HG02678 (cell line): ENCODE results near the gene FOXRED2.
A peak's percentile ranks its signal among the peaks of the same experiment; 100 is the strongest.
"Not testable (repeated sequence)": the region's sequence is repeated elsewhere in the genome, so short reads cannot be mapped to it uniquely, and the experiment has no call there.

Experiments used
- ATAC-seq: cut with Tn5 transposase; IDR thresholded peaks from one replicate; pipeline ENCODE4 v1.9.1; 2021; ENCODE audit warnings: mild to moderate bottlenecking, moderate library complexity; ENCODE audit not compliant: unreplicated experiment

Gene FOXRED2

DNA sequence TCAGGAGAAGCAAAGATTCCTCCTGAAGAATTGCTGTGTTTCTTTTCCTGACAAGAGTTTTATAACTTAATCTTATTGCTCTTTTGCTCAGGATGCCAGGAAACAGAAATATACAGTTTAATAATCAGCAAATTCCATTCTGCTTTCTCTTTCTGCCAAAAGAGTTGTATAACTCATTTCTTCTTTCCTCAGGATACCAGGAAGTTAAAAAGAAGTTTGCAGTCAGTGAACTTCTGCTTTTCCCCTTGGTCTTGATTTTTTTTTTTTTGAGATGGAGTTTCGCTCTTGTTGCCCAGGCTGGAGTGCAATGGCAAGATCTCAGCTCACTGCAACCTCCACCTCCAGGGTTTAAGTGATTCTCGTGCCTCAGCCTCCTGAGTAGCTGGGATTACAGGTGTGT, 13.1 kb upstream of the FOXRED2 start:
- ATAC-seq = not testable (repeated sequence)

DNA sequence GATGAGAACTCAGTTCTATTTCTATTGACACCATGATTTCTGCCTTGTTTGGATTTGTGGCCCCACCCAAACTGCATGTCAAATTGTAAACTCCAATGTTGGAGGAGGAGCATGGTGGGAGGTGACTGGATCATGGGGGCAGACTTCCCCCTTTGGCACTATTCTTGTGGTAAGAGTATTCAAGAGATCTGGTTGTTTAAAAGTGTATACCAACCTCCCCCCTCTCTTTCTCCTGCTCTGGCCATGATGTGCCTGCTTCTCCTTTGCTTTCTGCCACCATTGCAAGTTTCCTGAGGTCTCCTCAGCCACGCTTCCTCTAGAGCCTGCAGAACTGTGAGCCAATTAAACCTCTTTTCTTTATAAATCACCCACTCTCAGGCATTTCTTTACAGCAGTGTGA, 7.9 kb upstream of the FOXRED2 start:
- ATAC-seq = no peak

DNA sequence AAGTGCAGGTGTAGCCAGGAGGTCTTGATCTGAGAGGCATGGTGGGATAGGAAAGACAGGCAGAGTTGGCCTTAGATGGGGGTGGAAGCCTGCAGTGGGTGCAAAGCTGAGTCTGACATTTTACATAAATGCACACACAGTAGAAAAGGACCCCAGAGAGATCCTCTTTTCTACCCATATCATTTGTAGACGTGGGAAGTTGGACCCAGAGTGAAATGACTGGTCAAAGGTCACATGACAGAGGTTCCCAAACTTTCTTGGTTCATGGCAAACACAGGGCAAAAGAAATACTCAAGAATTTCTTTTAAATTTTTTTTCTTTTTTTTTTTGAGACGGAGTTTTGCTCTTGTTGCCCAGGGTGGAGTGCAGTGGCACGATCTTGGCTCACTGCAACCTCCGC, 6.2 kb upstream of the FOXRED2 start:
- ATAC-seq = no peak

DNA sequence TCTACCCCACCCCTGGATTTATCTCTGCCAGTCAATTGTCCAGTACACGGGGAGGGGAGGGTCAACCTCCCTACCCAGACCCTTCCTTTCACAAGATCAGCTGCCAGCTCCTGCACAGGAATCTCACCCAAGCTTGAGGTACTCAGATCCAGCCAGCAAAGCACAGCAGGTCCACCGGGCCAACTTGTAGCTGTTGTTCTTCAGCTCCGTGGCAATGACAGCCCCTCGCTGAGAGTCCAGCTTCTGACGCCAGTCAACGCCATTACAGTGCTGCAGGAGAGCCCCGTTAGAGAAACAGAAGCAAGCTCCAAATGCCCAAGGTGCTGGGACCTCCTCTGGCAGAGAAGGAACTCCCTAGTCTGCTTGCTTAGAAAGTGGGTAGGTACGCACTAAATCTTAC, 5.5 kb upstream of the FOXRED2 start:
- no peak for ATAC-seq

DNA sequence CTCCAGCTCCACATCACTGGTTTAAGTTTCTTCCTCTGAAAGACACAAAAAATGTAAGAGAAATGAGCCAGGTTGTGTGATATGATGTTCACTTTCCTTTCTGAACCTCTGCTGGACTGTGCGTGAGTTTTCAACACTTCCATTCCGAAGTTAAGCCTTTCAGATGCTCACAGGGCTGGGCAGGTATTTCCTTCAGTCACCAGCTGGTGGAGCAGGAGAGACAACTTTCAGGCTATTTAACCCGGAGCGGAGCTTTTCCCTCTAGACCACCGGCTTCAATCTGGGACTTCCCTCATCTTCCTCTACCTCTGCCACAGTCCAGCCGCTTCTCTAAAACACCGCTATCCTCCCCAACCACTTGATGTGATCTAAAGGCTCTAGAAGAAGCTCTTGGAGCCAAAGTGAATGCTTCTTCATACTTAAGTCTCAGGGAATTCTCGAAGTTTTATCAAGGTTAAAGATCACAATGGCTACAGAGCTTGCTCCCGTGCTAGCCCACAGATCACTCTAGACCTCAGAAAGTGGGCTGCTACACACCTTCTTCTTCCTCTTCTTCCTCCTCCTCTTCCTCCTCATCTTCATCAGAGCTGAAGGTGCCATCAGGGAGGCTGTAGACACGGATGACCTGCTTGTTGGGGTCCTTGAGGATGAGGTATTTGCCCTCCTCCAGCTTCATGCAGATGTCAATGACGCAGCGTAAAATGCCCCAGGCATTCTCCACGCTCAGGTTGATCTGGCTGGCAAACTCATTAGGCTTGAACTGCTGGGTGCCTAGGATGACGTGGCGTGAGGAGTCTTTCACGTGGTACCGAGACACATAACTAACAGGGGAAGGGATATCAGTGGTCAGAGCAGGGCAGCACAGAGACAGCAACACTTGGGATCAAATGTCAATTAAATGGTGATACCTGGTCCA, 4.4 kb upstream of the FOXRED2 start:
- ATAC-seq = no peak

DNA sequence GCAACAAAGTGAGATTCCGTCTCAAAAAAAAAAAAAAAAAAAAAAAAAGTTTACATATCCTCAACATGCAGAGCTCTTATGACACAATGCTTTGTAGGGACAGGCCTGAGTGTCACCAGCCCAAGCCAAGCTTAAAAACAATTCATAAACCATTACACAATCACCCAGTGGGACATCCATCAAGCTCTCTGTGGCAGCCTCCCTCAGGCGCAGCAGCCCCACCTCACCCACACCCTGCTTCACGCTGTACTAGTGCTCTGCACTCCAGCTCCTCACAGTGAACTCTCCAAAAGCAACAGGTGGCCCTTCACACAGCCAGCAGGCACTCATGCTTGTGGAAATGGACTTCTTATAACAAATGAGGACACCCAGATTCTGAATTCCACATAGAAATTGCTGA, 3.5 kb upstream of the FOXRED2 start:
- ATAC-seq = no peak

DNA sequence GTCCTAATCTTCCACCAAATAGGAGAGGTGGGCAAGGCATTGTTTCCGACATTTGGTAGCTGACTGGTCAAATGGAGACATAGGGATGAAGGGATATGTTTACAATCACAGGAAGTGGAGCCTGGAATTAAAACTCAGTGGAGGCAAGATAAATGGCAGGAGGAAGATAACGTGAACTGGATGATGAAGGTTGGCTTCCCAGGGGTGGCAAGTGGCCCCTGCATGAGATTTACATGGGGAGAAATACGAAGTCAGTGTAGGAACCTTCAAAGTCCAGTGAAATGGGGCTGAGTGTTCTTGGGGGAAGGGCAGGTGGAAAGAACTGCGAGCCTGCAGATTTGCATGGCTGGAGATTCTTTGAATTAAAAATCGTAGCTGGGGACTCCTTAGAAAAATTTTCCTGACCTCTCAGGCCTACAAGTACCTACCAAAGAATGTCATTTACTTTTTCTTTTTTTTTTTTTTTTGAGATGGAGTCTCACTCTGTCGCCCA, 724 bp upstream of the FOXRED2 start:
- no peak for ATAC-seq

DNA sequence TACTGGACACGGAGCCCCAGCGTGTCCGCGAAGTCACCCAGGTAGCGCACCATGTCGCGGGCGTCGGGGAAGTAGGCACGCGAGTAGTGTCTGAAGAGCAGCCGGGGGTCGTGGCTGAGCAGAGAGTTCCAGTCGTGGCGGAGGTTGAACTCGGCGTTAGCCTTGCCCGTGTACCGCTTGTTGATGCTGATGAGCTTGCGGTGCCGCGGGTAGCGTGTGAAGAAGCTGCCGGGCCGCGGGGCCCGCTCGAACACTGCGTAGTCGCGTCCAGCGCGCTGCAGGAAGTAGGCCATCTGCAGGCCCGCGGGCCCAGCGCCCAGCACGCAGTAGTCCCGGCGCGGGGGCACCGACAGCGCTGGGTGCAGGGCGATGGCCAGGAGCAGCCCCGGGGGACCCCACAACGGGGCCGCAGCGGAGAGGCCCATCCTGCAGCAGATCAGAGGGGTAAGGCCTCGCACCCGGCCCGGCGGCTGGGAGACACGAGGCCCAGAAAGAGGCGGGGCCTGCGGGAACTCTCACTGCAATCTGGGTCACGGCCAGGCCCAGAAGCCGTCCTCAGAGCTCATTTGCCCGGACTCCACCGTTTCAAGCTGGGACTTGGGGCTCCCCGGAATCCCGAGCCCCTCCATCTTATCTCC, 723 bp downstream of the FOXRED2 start:
- ATAC-seq = no peak

DNA sequence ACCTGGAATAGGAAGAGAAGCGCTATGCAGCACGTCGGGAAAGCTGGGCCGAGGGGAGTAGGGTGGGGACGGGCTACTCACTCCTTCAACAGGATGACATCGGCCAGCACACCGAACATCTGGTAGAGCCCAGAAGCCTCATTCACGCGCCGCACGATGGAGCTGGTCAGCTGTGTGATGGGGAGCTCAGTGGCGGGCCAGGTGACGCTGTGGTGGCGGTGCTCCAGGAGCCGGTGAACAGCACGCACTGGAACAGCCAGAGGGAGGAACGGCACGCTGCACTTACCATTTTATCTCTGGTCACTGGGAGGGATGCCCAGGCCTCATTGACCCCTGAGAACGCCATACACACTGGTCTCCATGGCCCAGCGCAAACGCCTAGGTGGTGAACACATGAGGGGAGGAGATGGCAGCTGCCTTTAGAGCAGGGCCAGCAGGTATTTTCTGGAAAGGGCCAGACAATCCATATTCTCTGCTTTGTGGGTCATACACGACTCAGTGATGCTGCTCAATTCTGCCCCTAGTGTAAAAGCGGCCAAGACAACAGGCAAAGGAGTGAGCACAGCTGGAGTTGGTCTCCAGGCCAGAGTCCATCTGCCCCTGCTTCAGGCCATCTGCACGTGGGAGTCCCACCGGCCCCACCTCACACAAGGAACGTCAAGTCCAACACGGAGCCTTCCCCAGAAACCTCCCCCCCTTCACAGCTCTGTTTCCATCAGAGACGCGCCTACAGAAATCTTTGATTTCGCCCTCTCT, 8.8 kb downstream of the FOXRED2 start:
- ATAC-seq = no peak

DNA sequence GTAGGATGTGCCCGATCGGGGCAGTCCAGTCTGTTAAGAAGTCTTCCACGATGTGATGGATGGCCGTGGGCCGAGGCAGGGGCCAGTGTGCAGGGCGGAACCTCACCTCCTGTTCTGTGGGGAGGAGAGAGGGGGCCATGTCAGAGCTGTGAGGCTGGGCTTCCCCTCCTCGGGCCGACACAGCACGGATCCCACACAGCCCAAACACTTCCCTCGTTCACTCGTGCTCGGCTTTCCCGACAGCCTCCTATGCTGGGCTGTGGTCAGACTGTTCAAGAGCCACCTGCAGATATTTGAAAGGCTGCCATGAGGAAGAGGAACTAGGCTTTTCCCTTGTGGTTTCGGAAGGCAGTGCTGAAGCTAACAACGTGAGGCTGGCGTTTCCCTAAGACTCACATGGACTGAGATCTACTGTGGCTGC, 13.1 kb downstream of the FOXRED2 start:
- ATAC-seq = peak; percentile 55

DNA sequence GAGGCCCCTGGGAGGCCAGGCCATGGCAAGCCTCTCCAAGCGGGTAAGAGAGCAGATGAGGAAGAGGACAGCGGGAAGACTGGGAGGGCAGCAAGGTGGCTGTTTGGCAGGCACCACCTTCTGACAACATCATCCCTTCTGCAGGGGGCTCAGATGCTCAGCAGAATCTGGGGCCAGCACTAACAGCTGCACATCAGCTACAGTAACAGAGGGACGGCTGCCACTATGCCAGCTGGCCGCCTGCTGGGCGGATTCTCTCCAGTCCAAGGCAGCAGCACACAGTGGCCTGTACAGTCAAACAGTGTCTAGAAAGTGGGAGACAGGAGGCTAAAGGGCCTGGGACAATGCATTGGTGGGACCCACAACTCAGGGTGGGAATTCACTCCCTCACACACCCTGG, 14.7 kb downstream of the FOXRED2 start:
- ATAC-seq = no peak

DNA sequence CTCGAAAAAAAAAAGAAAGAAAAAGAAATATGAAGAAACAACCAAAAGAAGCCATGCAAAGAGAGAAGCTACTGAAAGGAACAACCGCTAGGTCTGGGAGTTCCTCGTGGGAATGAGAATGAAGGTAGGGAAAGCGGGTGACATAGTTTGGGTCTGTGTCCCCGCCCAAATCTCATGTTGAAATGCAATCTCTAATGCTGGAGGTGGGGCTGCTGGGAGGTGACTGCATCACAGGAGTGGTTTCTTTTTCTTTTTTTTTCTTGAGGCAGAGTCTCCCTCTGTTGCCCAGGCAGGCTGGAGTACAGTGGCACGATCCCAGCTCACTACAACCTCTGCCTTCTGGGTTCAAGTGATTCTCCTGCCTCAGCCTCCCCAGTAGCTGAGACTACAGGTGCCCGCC, 15.7 kb downstream of the FOXRED2 start:
- ATAC-seq = no peak

DNA sequence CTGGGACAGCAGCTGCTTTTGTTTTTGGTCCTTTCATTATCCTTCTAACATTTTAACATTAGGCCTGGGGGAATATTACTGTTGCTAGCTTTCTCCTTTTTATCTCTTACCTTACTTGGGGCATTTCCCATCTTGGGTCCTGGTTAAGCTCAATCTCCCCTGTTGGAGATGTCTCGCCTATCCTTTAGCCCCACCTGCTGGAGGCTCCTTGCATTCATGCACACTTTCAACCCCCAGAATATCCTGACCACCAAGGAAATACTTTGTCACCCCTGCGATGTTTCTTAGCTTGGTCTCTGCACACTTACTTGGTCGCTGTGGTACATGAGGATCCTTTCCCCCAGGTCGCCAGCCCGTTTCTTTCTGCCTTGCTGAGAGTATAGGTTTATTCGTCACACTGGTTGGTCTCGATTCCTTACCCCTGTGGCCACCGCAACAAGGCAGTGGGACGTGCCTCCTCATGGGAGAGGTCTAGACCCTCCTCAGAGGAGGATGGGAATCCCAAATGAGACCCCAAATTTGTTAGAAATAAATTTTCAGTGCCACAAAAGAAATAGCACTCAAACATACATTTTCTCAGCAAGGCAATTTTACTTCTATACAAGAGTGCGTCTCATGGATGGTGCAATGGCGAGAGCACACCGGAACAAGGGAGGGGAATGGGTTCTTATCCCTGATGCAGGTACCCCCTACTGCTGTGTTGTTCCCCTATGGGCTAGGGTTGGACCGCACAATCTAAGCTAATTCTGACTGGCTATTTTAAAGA, 20.0 kb downstream of the FOXRED2 start:
- ATAC-seq = no peak

DNA sequence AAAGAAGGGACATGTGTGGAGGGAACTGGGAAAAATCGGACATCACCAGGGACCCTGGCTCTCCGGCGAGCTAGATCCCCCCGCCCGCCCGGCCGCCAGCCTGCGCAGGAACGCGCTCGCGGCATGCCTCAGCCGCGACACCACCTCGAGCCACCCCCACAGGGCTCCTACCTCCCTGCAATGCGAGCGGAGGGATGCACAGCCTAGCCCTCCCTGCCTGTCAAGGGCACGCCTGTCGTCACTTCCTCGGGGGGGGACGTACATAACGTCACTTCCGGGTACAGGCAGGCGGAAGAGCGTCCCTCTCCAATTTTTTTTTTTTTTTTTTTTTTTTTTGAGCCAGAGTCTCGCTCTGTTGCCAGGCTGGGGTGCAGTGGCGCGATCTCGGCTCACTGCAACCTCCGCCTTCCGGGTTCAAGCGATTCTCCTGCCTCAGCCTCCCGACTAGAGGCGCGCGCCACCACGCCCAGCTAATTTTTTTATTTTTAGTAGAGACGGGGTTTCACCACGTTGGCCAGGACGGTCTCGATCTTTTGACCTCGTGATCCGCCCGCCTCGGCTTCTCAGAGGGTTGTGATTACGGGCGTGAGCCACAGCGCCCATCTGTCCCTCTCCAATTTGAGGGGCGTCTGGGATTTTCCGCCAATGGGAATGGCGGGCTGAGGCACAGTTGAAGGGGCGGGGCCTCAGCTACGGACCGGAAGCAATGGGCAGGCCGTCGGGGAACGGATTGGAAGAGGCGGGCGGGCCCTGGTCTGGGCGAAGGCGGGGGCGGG, 25.3 kb downstream of the FOXRED2 start, which contains the start of gene TXN2:
Gene TXN2, minus strand, starts transcription at position 248 of the 776 bp plus-strand sequence. CDS start 803 bp downstream, outside the sequence.
- peak; percentile 85 for ATAC-seq

DNA sequence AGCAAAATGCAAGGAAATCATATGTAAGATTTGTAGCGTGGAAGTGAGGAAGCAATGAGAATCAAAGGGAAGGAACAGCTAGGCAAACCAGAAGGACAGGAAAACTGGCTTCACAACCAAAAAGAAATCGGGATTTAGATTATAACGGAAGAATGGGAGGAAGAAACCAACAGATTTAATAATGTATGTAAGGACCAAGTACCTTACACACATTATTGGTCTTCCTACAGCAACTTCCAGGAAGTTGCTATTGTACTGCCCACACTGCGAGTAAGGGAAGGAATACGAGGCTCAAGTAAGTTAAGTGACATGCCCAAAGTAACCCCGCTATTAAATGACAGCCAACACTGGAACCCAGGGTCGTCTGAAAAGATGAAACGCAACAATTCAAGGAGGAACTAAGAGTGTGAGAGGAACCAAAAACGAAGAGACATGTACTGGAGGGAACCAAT, 25.9 kb downstream of the FOXRED2 start:
- no peak for ATAC-seq

DNA sequence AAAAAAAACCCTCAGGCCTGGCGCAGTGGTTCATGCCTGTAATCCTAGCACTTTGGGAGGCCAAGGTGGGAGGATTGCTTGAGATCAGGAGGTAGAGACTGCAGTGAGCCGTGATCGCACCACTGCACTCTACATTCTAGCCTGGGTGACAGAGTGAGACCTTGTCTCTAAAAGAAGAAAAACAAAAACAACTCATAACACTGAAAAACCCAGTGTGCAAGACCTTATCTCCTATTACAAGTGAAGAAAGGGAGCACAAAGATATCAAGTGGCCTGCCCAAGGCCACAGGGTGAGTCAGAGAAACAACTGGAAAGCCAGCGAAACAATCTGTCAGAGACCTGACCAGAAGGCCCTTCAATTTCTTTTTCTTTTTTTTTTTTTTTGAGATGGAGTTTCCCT, 27.9 kb downstream of the FOXRED2 start:
- no peak for ATAC-seq

DNA sequence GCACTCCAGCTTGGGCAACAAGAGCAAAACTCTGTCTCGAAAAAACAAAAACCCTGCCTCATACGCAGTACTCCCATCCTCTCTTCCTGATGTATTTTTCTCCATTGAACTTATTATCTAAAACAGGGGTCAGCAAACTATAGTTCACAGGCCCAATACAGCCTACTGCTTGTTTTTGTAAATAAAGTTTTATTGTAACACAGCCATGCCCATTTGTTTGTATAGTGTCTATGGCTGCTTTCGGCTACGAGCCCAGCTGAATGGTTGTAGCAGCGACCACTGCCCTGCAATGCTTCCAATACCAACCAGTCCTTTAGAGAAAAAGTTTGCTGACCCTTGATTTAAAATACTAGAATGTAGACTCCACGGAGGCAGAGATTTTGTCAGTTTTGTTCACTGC, 31.5 kb downstream of the FOXRED2 start:
- no peak for ATAC-seq

DNA sequence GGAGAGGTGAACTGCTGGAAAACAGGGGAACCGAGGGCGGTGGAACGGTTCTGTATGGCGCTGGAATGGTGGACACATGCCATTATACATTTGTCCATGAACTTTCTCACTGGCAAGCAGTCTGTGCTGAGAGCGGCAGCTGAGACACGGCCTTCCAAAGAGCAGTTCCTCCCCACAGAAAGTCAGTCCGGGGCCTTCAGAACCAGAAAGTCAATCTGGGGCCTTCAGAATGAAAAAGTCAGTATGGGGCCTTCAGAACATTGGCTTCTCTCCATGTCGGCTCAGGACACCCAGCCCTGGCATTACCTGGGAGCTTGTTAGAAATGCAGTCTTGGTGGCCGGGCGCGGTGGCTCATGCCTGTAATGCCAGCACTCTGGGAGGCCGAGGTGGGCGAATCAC, 34.2 kb downstream of the FOXRED2 start:
- ATAC-seq = no peak

DNA sequence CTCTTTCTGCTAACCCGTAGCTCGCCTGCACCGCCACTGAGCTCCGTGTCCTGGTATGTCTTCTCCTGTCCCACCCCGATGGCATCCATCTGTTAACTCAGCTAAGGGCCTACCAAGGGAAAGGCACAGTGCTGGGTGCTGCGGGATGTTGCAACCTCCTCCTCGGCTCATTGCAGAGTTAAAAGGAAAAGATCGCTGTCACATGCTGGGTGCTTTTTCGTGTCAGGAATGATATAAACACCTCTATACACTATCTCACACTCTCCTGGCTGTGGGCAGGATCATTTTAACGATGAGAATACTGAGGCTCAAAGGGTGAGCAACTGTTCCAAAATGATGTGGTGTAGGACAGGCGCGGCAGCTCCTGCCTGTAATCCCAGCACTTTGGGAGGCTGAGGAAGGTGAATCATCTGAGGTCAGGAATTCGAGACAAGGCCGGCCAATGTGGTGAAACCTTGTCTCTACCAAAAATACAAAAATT, 35.5 kb downstream of the FOXRED2 start:
- ATAC-seq = no peak

DNA sequence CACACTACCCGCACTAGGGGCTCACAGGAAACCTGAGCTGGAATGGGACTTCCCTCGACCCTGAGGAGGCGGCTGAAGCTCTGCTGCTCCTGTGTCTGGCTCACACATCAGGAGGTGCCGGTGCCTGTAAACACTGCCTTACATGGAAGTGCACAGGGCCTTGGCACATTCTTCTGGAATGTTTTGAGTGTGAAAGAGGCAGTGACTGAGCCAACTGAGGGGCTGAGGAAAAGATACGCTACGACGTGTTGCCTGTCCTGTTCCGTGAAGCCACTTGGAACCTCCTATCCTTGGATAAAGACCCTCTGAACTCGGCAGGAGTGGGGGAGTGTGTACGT, 35.9 kb downstream of the FOXRED2 start:
- no peak for ATAC-seq
